ENCODE results near the gene SNX8. TPM values are rescaled to one million over a fixed set of nuclear protein-coding genes. Genes with fewer than 3 reads are reported as not detected.
A peak's percentile ranks its signal among the peaks of the same experiment; 100 is the strongest.
"Not testable (repeated sequence)": the region's sequence is repeated elsewhere in the genome, so short reads cannot be mapped to it uniquely, and the experiment has no call there.

SNX8 gene
- total RNA-seq, 6 donors from 2014 or later = 16.0 to 74.3 (median 41.2) TPM

- TF ChIP-seq POLR2AphosphoS5 (IDR thresholded peaks at IDR 0.05) (no peak), EP300 (IDR thresholded peaks at IDR 0.05) (no peak), CTCF (IDR thresholded peaks at IDR 0.05) (no peak), POLR2A (IDR thresholded peaks at IDR 0.05) (no peak)
- Histone ChIP-seq H3K36me3 (peaks cover 5 to 34% (median 28%) of the 10 kb centered on the region in 4 donors), H3K4me1 (peaks cover 0 to 6% (median 5%) of the 10 kb centered on the region in 4 donors), H3K9me3 (no peaks in the 10 kb centered on the region), H3K27me3 (no peaks in the 10 kb centered on the region), H3K4me3 (no peak overlapping the region), H3K27ac (no peak overlapping the region)
- 81 to 88% methylated on average over 23 to 26 of the region's 27 CpGs for WGBS, 2 donors
- ATAC-seq (ENCODE audit: low FRiP score in 2 of 2) (peak in 1 of 2 donors; percentile 9), DNase-seq (no peak)
Measured at GRCh38 chr7:2271273-2272026, 42.8 kb downstream of the SNX8 start.

- no peak for TF ChIP-seq POLR2A (IDR thresholded peaks at IDR 0.05)
- no peak for TF ChIP-seq POLR2AphosphoS5 (IDR thresholded peaks at IDR 0.05)
- no peak for TF ChIP-seq CTCF (IDR thresholded peaks at IDR 0.05)
- TF ChIP-seq EP300 (IDR thresholded peaks at IDR 0.05) = no peak
- Histone ChIP-seq H3K27me3 (no peaks in the 10 kb centered on the region), H3K9me3 (no peaks in the 10 kb centered on the region), H3K4me1 (peaks cover 0 to 6% (median 5%) of the 10 kb centered on the region in 4 donors), H3K27ac (no peak overlapping the region), H3K36me3 (peaks cover 5 to 38% (median 28%) of the 10 kb centered on the region in 4 donors), H3K4me3 (no peak overlapping the region)
- ATAC-seq (ENCODE audit: low FRiP score in 2 of 2) (no peak), DNase-seq (no peak)
- WGBS, 2 donors = 87 to 92% methylated on average over 8 of the region's 8 CpGs
Measured at GRCh38 chr7:2270495-2270894, 43.7 kb downstream of the SNX8 start.

GRCh38 chr7:2269991-2270460, 44.2 kb downstream of the SNX8 start:
- no peak for ATAC-seq (ENCODE audit: low FRiP score in 2 of 2)
- WGBS, 2 donors = 93 to 94% methylated on average over 10 of the region's 10 CpGs
- Histone ChIP-seq H3K9me3 (no peaks in the 10 kb centered on the region), H3K36me3 (peaks cover 5 to 38% (median 27%) of the 10 kb centered on the region in 4 donors), H3K27ac (peak overlapping the region in 2 of 4 donors; percentile 24 to 59), H3K27me3 (no peaks in the 10 kb centered on the region), H3K4me3 (no peak overlapping the region), H3K4me1 (peaks cover 0 to 6% (median 5%) of the 10 kb centered on the region in 4 donors)
- no peak for DNase-seq
- no peak for TF ChIP-seq CTCF (IDR thresholded peaks at IDR 0.05)
- TF ChIP-seq POLR2A (IDR thresholded peaks at IDR 0.05) = no peak
- TF ChIP-seq EP300 (IDR thresholded peaks at IDR 0.05) = no peak
- no peak for TF ChIP-seq POLR2AphosphoS5 (IDR thresholded peaks at IDR 0.05)

- not testable (repeated sequence) for H3K4me3 ChIP-seq; H3K27me3 ChIP-seq; H3K4me1 ChIP-seq; H3K9me3 ChIP-seq; DNase-seq; ATAC-seq (ENCODE audit: low FRiP score in 2 of 2)
- peaks cover 3 to 34% (median 22%) of the 10 kb centered on the region in 4 donors for H3K36me3 ChIP-seq
- TF ChIP-seq POLR2AphosphoS5 (IDR thresholded peaks at IDR 0.05) = peak in 1 of 2 donors; percentile 8
- H3K27ac ChIP-seq = peak overlapping the region in 2 of 4 donors; percentile 24 to 59
- 74 to 75% methylated on average over 12 to 16 of the region's 18 CpGs for WGBS, 2 donors
Measured at GRCh38 chr7:2269089-2269990, 44.9 kb downstream of the SNX8 start.

GRCh38 chr7:2266911-2267310, 47.3 kb downstream of the SNX8 start:
- ATAC-seq (ENCODE audit: low FRiP score in 2 of 2) = no peak
- no peak for DNase-seq
- WGBS, 2 donors = 72 to 75% methylated on average over 10 of the region's 10 CpGs
- Histone ChIP-seq H3K36me3 (peaks cover 4 to 42% (median 26%) of the 10 kb centered on the region in 4 donors), H3K4me1 (peaks cover 0 to 6% (median 5%) of the 10 kb centered on the region in 4 donors), H3K27me3 (no peaks in the 10 kb centered on the region), H3K27ac (no peak overlapping the region), H3K4me3 (no peak overlapping the region), H3K9me3 (no peaks in the 10 kb centered on the region)
- TF ChIP-seq CTCF (IDR thresholded peaks at IDR 0.05) (no peak), POLR2AphosphoS5 (IDR thresholded peaks at IDR 0.05) (no peak), EP300 (IDR thresholded peaks at IDR 0.05) (no peak), POLR2A (IDR thresholded peaks at IDR 0.05) (no peak)
